Left forelimb (tissue), 1 donor: ENCODE measurements around the gene SCGB1C2.
"Not testable (repeated sequence)": the region's sequence is repeated elsewhere in the genome, so short reads cannot be mapped to it uniquely, and the experiment has no call there.

ENCODE experiments used
- DNase-seq: peaks from one replicate; pipeline ENCODE4 v3.0.0-alpha.2; 2018; ENCODE audit warnings: low spot score

The SCGB1C2 gene

GRCh38 chr17:149231-149630, 11.9 kb downstream of the SCGB1C2 start:
- DNase-seq: no peak

GRCh38 chr17:149897-150584, 12.7 kb downstream of the SCGB1C2 start:
- DNase-seq: no peak

GRCh38 chr17:151004-151403, 13.6 kb downstream of the SCGB1C2 start:
- no peak for DNase-seq

- DNase-seq: no peak
Observed at GRCh38 chr17:151886-152859, 14.8 kb downstream of the SCGB1C2 start.

- no peak for DNase-seq
Observed at GRCh38 chr17:152860-153420, 15.6 kb downstream of the SCGB1C2 start.

GRCh38 chr17:153851-154250, 16.5 kb downstream of the SCGB1C2 start:
- DNase-seq: no peak

GRCh38 chr17:155576-155975, 18.2 kb downstream of the SCGB1C2 start:
- DNase-seq: no peak

GRCh38 chr17:156094-156621, 18.8 kb downstream of the SCGB1C2 start:
- no peak for DNase-seq

- no peak for DNase-seq
Observed at GRCh38 chr17:156946-157345, 19.6 kb downstream of the SCGB1C2 start.

- no peak for DNase-seq
Observed at GRCh38 chr17:157901-158300, 20.5 kb downstream of the SCGB1C2 start.

GRCh38 chr17:158379-158778, 21.0 kb downstream of the SCGB1C2 start:
- no peak for DNase-seq

- no peak for DNase-seq
Observed at GRCh38 chr17:159609-160008, 22.2 kb downstream of the SCGB1C2 start.

- DNase-seq: no peak
Observed at GRCh38 chr17:160336-160735, 23.0 kb downstream of the SCGB1C2 start.

GRCh38 chr17:161481-161880, 24.1 kb downstream of the SCGB1C2 start:
- DNase-seq: no peak

GRCh38 chr17:162689-163088, 25.3 kb downstream of the SCGB1C2 start:
- no peak for DNase-seq

- DNase-seq: no peak
Observed at GRCh38 chr17:163514-164098, 26.2 kb downstream of the SCGB1C2 start.

GRCh38 chr17:164303-165235, 27.2 kb downstream of the SCGB1C2 start:
- DNase-seq: peak; percentile 82

- no peak for DNase-seq
Observed at GRCh38 chr17:165939-166338, 28.6 kb downstream of the SCGB1C2 start.

- not testable (repeated sequence) for DNase-seq
Observed at GRCh38 chr17:168614-169013, 31.2 kb downstream of the SCGB1C2 start.

GRCh38 chr17:170130-170670, 32.8 kb downstream of the SCGB1C2 start:
- no peak for DNase-seq

- DNase-seq: no peak
Observed at GRCh38 chr17:171871-172270, 34.5 kb downstream of the SCGB1C2 start.
